NCI-H510A (cell line): Measurements from ENCODE around the gene MTUS2.

Experiments used
- DNase-seq: peaks from one replicate; lab custom pipeline; 2025; lab: John Stamatoyannopoulos, UW

MTUS2 gene

GRCh38 chr13:29484796-29485195, 664.7 kb downstream of the MTUS2 start:
- DNase-seq: no peak

GRCh38 chr13:29486551-29486950, 666.4 kb downstream of the MTUS2 start:
- no peak for DNase-seq

GRCh38 chr13:29487466-29488454, 667.6 kb downstream of the MTUS2 start:
- no peak for DNase-seq

GRCh38 chr13:29489650-29490560, 669.8 kb downstream of the MTUS2 start:
- DNase-seq: no peak

GRCh38 chr13:29490561-29490885, 670.4 kb downstream of the MTUS2 start:
- DNase-seq: no peak

- no peak for DNase-seq
Observed at GRCh38 chr13:29491248-29491647, 671.1 kb downstream of the MTUS2 start.

- no peak for DNase-seq
Observed at GRCh38 chr13:29493796-29494195, 673.7 kb downstream of the MTUS2 start.

- DNase-seq: no peak
Observed at GRCh38 chr13:29494520-29494919, 674.4 kb downstream of the MTUS2 start.

- DNase-seq: no peak
Observed at GRCh38 chr13:29496241-29496712, 676.1 kb downstream of the MTUS2 start.

GRCh38 chr13:29497137-29497654, 677.1 kb downstream of the MTUS2 start:
- DNase-seq: no peak

GRCh38 chr13:29498426-29499040, 678.4 kb downstream of the MTUS2 start:
- DNase-seq: no peak

- no peak for DNase-seq
Observed at GRCh38 chr13:29499506-29500165, 679.5 kb downstream of the MTUS2 start.

- DNase-seq: no peak
Observed at GRCh38 chr13:29500386-29500785, 680.2 kb downstream of the MTUS2 start.

GRCh38 chr13:29501674-29502073, 681.5 kb downstream of the MTUS2 start:
- DNase-seq: no peak

- DNase-seq: no peak
Observed at GRCh38 chr13:29502391-29503008, 682.4 kb downstream of the MTUS2 start.

GRCh38 chr13:29503041-29503837, 683.1 kb downstream of the MTUS2 start:
- DNase-seq: no peak

GRCh38 chr13:29504691-29505090, 684.6 kb downstream of the MTUS2 start:
- no peak for DNase-seq

- no peak for DNase-seq
Observed at GRCh38 chr13:29505511-29505910, 685.4 kb downstream of the MTUS2 start.

- DNase-seq: no peak
Observed at GRCh38 chr13:29505950-29506349, 685.8 kb downstream of the MTUS2 start.

GRCh38 chr13:29507356-29507755, 687.2 kb downstream of the MTUS2 start:
- DNase-seq: peak; percentile 51
